Measurements from ENCODE around the gene PRR35.

DNA sequence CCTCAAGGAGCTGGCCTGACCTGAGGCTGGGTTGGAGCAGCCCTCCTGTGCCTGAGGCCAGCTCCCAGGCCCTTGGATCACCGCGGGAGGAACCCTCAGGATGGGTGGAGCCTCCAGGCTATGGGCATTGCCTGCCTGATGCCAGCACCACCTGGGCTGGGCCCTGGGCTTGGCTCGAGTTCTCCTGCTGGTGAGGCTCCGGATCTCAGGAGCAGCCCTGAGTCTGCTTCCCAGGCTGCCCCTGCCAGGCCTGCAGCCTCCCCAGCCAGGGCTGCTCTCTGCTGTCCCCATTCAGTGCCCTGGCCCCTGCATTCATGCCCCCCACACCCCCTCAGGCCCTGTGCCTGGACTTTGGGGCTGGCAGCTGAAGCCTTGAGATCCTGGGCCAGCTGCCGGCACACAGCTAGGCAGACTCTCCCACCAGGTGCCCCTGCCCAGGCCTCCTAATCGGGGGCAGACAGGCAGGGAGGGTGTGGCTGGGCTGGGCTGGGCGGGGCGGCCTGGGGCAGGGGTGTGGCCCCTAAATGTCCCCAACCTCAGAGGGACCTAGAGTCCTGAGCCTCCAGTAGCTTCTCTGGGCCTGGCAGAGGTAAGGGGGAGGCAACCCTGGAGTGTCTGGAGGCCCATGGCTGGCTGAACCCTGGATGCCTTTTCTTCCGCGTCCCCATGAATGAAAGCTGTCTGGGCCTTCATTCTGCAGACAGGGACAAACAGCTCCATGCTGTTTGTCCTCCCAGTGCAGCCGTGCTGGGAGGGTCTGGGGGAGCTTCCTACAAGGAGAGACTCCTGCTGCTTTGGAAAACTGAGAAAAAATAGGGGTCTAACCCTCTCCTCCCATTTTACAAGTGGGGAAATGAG lies 8.4 kb downstream of the PRR35 start:
- TF ChIP-seq POLR2AphosphoS5 (IDR thresholded peaks at IDR 0.05), result no peak
- no peak for TF ChIP-seq EP300 (IDR thresholded peaks at IDR 0.05)

Data from sigmoid colon (tissue), 4 donors.